HG03521 (cell line): Measurements from ENCODE around the gene NOTCH4.
"Not testable (repeated sequence)": the region's sequence is repeated elsewhere in the genome, so short reads cannot be mapped to it uniquely, and the experiment has no call there.

Experiments
- ATAC-seq: cut with Tn5 transposase; IDR thresholded peaks from one replicate; pipeline ENCODE4 v1.9.1; 2021; ENCODE audit warnings: mild to moderate bottlenecking, moderate library complexity; ENCODE audit not compliant: unreplicated experiment

The NOTCH4 gene

DNA sequence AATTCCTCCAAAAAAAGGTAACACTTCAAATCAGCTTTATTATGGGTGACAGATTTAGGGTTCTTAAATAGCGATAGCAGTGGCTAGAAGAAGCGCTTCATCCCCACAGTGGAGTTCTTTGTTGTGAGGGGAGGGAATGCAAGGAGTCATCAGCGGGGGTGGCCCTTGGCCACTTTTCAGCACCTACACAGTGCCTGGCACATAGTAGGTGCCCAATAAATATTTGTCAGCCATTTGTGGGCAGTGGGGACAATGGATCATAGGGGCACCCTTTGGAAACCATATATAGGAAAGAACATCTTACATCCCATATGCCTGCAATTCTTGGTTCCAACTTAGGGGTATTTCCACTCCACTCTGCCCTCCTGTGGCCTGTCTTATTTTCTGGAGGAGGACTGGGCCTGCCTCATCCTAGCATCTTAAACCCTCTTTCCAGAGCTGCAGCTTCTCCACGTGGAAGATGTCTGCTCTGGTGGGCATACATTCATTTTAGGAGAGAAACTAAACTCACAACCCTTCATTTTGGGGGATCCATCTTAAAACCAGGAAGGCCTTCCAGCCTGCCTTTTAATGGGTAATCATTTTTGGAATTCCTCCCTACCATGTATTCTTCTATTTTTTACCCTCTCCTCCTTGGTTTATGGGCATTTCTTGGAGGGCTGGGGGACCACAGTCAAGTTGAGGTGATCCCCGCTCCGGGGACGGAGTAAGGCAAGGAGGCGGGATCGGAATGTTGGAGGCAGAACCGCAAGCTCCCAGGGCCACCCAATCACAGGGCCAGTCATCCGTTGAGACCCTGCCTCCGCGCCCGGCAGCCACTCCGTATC lies 28.8 kb downstream of the NOTCH4 start:
- no peak for ATAC-seq

DNA sequence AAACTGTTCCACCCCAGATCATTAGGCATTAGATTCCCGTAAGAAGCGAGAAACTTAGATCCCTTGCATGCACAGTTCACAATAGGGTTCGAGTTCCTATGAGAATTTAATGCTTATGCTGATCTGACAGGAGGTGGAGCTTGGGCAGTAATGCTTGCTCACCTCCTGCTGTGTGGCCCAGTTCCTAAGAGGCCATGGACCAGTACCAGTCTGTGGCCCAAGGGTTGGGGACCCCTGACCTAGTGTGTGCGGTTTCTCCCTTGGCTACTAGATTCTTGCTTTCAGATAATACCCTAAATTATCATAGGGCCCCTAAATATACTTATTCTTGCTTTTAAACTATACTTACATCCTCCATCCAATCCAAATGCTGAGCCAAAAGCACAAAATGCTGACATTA lies 29.5 kb downstream of the NOTCH4 start:
- no peak for ATAC-seq

DNA sequence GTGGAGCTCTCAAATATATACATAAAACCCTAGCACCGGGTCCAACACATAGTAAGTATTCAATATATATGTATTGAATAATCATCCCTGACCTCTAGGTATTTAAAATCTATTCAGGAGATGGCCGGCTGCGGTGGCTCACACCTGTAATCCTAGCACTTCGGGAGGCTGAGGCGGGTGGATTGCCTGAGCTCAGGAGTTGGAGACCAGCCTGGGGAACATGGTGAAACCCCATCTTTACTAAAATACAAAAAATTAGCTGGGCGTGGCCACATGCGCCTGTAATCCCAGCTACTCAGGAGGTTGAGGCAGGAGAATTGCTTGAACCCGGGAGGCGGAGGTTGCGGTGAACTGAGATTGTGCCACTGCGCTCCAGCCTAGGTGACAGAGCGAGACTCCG lies 30.8 kb downstream of the NOTCH4 start:
- ATAC-seq: not testable (repeated sequence)

DNA sequence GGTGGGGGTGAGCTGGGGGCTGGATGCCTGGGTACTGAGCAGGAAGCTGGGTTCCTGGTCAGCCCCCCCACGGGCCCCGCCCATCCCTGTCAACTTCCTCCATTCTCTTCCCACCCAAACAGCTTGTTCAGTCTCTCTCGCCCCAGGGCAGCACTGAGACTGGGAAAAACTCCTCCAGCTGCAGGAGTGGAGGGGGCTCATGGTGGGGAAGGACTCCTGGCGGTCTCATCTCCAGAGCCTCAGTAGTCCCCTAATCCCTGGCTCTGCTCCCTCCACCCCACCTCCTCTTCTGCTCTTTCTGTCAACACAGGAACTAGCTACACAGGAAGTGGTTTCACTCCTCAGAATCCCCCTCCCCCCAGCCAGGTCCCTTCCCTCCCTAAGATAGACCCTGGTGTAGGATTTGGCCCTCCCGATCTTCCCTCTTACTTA lies 31.2 kb downstream of the NOTCH4 start, which contains the start of gene GPSM3:
Gene GPSM3, minus strand, starts transcription at position 36 of the 432 bp plus-strand sequence. CDS start 130 bp downstream, outside the sequence.
- ATAC-seq: no peak

DNA sequence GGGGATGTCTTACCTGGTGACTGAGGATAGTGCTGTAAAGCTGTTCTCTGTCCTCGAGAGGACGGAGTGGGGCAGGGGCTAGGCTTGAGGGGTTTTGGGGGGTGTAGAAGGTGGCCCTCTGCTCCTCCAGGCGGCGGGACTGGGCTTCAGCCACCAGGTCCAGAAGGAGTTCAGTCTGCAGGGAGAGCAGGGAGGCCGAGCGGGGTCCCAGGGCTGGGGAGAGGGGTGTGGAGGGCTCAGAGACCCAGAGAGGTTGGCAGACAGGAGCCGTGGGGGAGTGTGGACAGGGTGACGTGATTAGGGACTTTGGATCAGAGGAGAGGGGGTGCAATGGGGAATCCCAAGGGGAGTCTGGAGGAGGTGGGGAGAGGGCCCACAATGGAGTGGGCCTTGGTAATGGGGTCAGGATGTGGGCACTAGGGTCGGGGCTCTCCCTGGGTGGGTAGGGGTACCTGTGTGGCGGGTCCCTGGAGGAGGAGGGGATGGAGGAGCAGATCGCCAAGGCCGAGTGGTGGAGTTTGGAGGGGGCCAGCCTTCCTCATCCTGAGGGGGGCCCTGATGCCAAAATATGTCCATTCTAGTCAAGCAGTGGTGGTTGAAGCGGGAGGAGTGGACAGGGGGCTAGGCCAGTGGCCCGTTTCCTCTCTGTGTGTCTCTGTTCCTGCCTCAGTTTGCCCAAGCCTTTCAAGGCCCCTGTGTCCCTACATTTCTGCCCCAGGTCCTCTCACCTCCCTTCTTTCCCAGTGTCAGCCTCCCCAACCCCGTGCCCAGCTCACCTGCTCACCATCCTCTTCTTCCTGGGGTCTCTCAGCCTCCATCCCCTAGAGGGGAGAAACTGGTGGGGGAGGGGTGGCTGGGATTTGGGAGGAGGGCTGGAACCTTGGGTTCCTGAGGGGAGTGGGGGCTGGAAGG lies 31.9 kb downstream of the NOTCH4 start:
- ATAC-seq: no peak

DNA sequence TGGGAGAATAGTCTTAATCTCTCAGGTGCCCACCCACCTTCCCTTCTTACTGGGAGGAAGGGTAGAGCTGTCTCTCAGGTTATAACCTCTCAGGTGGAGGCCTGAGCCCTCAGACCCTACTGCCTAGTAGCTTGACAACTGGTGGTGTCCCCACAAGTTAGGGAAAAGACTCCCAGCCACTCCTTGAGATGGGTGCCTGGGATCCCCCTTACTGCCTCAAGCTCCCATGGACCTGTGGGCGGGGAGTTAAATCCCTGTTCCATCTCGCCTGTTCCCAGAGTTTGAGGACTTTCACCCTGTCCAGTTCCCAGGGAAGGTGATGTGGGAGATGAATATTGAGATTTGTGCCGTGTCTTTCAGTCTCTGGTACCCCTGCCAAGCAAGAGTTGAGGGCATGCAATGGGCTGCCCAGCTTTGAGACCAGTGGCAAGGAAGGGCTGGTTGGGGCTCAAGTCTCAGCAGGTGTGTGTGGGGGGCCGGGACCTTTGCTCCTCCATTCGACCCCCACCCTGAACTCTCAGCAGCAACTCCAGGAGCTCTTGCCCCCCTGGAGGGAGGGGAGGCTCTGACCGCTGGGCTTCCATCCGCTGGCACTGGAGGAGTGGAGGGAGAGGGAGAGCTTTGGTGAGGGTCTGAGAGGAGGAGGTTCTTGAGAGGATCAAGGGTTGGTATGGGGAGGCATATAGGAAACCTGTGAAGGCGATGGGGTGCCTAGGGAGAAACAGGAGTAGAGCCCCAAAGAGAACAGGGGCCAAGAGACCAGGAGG lies 32.8 kb downstream of the NOTCH4 start:
- no peak for ATAC-seq

DNA sequence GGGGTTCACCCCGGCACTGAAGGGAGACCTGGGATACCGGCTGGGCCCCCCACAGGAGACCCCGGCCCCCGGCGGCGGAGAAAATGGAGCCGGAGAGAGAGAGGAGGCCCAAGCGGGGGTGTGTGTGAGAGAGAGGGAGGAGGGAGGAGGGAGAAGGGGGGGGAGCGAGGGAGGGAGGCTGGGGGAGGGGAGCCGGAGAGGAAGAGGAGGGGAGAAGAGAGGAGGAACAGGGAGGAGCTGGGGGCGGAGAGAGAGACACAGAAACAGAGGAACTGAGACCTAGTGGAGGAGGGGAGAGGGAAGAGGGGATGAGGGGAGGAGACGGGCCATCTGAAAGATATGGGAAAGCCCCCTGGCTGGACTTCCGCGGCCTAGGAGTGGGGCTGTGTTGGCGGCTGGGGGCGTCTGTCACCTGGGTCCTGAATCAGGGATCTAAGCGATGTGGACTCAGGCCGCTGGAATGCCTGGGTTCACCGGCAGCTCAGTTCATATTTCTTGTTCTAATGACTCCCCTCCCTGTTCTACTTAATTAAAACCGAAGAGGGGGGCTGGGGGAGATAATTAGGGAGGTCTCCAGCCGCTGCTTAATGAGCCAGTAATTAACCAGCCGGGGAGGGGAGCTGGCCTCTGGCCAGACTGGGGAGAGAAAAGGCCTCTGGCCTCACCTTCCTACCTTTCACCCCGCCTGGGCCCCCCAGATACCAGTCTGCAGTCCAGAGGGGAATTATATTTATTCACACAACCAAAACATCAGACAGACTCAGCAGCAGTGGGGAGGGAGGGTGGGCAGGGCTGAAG lies 33.6 kb downstream of the NOTCH4 start, which contains the start of gene PBX2:
Gene PBX2, minus strand, starts transcription at position 149 of the 798 bp plus-strand sequence. CDS start 287 bp downstream, outside the sequence.
- peak; percentile 56 for ATAC-seq

DNA sequence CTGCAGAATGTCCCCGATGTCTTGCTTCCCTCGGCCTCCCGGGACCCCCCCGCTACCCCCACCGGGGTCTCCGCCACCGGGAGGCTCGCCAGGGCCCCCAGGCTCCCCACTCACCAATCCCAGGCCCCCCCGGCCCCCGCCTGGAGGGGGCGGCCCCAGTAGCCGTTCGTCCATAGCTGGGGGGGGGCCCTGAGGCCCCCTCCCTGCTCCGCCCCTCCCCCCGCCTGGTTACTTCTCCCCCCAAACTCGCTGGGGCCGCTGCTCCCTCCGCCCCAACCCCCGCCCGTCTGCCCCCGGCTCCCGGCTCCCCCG lies 34.2 kb downstream of the NOTCH4 start:
- ATAC-seq: no peak

DNA sequence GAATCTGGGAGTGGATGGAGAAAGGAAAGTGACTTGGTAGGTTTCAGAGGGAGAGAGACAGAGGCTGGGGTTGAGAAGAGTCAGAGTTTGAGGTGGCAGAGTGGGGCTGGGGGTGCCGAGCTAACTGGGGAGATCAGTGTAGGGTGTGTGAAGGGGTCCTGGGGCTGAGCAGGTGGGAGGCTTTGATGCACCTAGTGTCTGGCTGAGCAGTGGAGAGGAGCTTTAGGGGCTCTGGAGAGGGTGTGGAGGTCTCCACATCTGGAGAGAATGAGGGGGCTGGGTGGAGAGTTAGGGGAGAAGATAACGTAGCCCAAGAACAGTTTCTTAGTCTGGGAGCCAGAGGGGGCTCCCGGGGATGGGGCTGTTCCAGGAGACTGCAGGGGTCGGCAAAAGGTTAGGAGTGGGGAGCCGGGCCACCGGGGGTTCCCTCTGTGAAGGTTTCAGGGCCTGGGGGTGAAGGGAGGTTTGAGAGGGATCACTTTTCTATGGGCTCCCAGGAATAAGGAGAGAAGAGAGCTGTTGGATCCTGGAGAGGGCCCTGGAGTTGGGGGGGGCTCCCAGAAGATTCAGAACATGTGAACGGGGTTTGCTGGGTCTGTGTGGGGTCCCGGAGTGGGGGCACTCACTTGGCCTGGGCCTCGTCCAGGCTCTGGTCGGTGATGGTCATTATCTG lies 34.7 kb downstream of the NOTCH4 start:
- ATAC-seq: no peak

DNA sequence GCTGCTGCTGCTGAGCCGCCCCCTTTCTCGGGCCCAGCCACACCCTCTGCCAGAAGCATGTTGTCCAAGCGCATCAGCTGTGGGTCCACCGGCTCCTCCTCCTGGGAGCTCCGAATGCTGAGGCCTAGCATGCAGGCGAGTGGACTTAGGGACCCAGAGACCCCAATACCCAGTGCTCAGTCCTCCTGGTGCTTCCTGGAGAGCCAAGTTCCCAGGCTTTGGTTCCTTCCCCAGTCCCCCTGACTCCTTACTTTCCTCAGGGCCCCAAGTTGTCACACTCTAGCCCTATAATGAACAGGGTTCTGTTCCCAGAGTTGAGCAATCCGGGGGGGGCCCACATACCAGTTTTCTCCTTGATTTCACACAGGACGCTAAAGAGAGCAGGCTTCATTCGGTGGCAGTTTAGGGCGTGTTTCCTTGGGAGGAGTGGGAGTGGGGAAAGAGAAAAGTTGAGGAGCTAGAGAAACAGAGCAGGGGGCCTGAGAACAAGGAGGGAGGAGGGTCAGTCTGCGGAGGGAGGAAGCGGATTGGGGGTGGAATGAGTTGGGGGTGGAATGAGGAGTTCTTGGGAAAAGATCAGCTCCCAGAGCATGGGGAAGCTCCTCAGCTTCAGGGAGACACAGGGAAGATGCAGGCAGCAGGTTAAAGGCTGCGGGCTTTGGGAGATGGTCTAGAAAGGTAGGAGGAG lies 35.3 kb downstream of the NOTCH4 start:
- no peak for ATAC-seq

DNA sequence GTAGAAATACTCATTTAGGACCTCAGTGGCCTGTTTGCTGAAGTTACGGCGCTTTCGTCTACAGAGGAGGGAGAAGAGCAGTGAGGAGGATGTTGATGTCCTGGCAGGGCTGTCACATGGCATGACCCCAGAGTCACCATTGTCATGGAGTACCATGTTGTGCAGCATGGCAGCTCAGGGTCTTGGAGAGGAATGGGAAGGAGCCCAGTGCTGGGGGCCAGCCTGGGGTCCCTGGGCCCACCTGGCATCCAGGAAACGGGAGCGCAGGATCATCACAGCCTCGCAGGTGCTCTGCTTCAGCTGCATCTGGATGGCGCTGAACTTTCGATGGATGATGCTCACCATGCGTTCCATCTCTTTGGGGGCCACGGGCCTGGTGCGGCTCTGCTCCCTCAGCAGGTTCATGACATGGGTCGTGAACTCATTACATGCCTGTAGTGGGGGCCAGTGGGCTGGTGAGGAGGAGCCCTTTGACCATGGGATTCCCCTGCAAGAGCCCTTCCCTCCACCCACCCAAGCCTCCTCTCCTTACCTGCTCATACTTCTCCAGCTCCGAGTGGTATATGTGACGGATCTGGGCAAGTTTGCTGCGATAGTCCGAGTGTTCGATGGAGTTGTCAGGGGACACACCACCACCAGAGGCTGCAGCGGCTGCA lies 36.0 kb downstream of the NOTCH4 start:
- ATAC-seq: not testable (repeated sequence)

DNA sequence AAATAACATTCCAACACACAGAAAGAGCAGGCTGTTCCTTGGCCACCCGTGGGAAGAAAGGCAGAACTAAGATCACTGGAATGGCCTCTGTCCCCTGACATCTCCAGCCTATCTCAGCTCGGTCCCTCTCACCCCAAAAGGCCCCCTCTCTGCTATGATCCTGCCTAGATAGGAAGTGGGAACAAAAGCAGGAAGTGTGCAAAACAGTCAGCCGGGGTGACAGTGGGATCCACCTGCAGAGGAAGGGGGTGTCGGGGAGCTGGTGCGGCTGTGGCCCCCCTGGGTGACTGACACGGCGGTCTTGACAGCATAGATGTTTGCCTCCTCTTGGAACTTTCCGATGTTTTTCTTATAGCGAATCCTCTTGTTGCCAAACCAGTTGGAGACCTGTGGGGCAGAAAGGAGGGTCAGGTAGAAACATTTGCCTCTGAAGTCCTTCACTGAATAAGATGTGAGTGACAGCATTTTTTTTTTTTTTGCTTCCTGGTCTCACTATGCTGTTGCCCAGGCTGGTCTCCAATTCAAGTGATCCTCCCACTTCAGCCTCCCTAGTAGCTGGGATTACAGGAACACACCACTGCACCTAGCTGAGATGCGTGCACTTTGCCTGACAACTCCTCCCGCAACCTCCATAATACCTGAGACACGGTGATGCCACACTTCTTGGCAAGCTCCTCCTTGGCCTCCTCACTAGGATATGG lies 36.7 kb downstream of the NOTCH4 start:
- ATAC-seq: no peak

DNA sequence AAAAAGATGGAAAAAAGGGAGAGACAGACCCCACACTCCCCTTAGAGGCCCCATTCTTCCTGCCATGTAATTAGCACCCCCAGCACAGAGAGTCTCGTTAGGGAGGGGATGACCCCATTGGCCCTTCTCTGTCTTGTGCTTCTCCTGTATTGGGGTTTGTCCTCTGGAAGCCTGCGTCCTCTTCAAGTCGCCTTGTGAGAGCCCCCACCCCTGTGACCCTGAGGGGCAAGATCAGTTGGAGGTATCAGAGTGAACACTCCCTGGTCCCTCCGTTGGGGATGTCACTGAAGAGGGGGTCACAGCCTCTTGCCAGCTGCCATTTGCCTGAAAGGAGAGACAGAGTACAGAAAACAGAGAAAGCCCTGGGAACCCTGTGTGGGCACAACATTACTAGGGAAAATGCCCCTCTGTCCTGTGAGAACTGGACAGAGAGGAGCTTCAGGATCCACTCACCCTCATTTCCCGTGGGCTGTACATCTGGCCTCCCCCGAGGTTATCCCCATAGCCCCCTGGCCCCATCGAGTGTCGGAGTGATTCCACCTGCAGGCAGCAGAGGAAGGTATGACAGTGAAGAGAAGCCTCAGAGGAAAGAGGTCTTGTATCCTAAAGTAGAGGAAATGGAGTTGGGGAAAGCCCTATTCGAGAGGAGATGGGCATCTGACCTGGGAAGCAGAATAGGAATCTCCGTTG lies 37.6 kb downstream of the NOTCH4 start:
- not testable (repeated sequence) for ATAC-seq

DNA sequence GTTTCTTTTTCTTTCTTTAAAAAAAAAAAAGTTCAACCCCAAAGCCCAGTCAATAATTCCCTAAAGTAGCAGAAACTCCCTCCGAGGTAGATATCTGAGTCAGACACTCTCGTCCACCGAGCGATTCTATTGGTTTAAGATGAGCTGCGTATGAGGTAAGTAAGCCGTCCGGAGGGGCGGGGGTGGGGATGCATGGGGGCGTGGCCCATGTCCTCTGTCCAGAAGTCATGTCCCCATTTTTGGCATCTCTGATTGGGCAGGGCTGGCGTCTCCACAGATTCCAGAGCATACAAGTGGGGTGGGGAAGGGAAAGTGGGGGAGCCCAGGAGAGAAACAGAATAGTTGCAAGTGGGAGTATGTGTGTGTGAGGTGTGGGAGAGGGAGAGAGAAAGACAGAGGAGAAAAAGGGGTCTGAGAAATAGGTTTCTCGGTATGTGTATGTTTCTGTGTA lies 38.2 kb downstream of the NOTCH4 start:
- not testable (repeated sequence) for ATAC-seq

DNA sequence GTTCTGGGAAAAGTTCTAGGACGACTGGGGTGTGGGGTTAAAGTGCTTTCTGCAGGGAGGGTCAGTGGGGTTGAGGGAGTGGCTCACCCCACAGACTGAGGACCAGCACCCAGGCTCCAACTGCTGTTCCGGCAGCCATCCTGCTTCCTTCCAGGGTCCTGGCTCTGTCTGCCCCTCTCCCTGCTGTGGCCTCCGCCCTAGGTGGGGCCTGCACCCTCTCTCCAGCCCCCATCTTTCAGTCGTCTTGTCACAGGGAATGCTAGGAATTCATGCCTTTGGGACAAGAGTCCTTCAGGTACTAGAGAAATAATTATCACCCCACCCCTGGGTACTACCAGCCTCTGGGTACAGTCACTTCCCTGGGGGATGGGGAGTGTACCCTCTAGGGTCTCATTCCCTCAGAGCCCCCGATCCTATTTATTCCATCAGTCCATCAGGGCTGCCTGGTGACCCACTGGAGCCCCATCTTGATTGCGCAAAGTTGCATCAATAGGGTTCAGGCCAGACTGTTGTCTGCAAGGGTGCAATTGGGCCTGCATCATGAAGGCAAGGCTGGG lies 39.7 kb downstream of the NOTCH4 start, which contains the start of gene AGER:
Gene AGER, minus strand, starts transcription at position 170 of the 557 bp plus-strand sequence. Its CDS starts 31 bp downstream, at position 139.
- ATAC-seq: no peak

DNA sequence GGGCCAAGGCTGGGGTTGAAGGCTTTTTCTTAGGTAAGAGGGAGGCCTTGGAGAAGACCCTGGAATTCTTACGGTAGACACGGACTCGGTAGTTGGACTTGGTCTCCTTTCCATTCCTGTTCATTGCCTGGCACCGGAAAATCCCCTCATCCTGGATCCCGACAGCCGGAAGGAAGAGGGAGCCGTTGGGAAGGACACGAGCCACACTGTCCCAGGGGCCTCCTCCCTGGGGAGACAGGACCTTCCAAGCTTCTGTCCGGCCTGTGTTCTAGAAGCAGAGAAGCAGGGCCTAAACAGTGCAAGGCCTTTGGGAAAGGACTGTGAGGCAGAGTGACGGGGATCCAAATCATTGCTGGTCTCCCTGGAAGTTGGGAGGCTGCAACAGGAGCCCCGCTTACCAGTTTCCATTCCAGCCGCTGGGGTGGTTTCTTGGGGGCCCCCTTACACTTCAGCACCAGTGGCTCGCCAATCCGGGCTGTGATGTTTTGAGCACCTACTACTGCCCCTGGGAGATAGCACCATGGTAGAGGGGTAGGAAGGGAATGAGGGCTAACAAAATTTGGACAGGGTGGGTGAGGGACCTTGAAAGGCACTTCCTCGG lies 40.3 kb downstream of the NOTCH4 start:
- no peak for ATAC-seq
